SHP77 (cell line): Measurements from ENCODE around the gene MAPRE2.
A peak's percentile ranks its signal among the peaks of the same experiment; 100 is the strongest.

Source experiments
- DNase-seq, 2 experiments: peaks; one replicate each; lab custom pipeline; 2025; lab: John Stamatoyannopoulos, UW

Gene MAPRE2

GRCh38 chr18:35182151-35182550, 140.9 kb downstream of the MAPRE2 start:
- DNase-seq: no peak

- DNase-seq: no peak
Measured at GRCh38 chr18:35183886-35184285, 142.7 kb downstream of the MAPRE2 start.

- no peak for DNase-seq
Measured at GRCh38 chr18:35185771-35186170, 144.6 kb downstream of the MAPRE2 start.

- DNase-seq: no peak
Measured at GRCh38 chr18:35186291-35187034, 145.2 kb downstream of the MAPRE2 start.

- DNase-seq: no peak
Measured at GRCh38 chr18:35189510-35189909, 148.3 kb downstream of the MAPRE2 start.

- DNase-seq: no peak
Measured at GRCh38 chr18:35190948-35191697, 149.9 kb downstream of the MAPRE2 start.

- no peak for DNase-seq
Measured at GRCh38 chr18:35191698-35192025, 150.4 kb downstream of the MAPRE2 start.

- peak; percentile 30 to 46 for DNase-seq
Measured at GRCh38 chr18:35192415-35192814, 151.2 kb downstream of the MAPRE2 start.
